Vagina (tissue), 2 donors: ENCODE data around the gene CATSPERE. TPM values are rescaled to one million over a fixed set of nuclear protein-coding genes. Genes with fewer than 3 reads are reported as not detected.
"Not testable (repeated sequence)": the region's sequence is repeated elsewhere in the genome, so short reads cannot be mapped to it uniquely, and the experiment has no call there.

ENCODE experiments used
- DNase-seq, 2 donors: peaks; one replicate each; pipeline ENCODE4 v3.0.0-alpha.2; 2017; ENCODE audit errors: extremely low spot score in 2 of 2
- H3K27ac ChIP-seq: fragments of 200-600 bp; sonication (generic); one replicate; pipeline ENCODE4 v1.5.1; 2019
- H3K27me3 ChIP-seq: fragments of 200-600 bp; sonication (generic); one replicate; pipeline ENCODE4 v1.5.1; 2019
- H3K36me3 ChIP-seq, 2 donors: fragments of 200-600 bp; sonication (generic); one replicate each; pipeline ENCODE4 v1.5.1; 2017 to 2019
- H3K4me1 ChIP-seq: fragments of 200-600 bp; sonication (generic); one replicate; pipeline ENCODE4 v1.5.1; 2019
- H3K4me3 ChIP-seq, 2 donors: fragments of 200-600 bp; sonication (generic); 1 replicate in 1 of 2; 2 replicates in 1 of 2; pipeline ENCODE4 v1.5.1; 2016 to 2019
- H3K9me3 ChIP-seq: fragments of 200-600 bp; sonication (generic); one replicate; pipeline ENCODE4 v1.5.1; 2019
- CTCF ChIP-seq, 3 experiments: fragments of 450-650 bp in 2 of 3; fragments of 200-600 bp in 1 of 3; sonication (generic) in 1 of 3; IDR thresholded peaks; one replicate each; pipeline ENCODE4 v1.5.1; 2017 to 2019; ENCODE audit warnings: antibody characterized with exemption in 3 of 3, mild to moderate bottlenecking in 2 of 3, moderate library complexity in 2 of 3
- POLR2A ChIP-seq, 2 donors: fragments of 450-650 bp; IDR thresholded peaks; one replicate each; pipeline ENCODE4 v1.6.1; 2017; ENCODE audit warnings: antibody characterized with exemption in 2 of 2, mild to moderate bottlenecking in 2 of 2, moderate library complexity in 2 of 2
- POLR2AphosphoS5 ChIP-seq, 2 donors: sonication (generic); formaldehyde crosslinking; IDR thresholded peaks; one replicate each; pipeline ENCODE4 v1.9.0; 2017; ENCODE audit warnings: antibody characterized with exemption in 2 of 2, mild to moderate bottlenecking in 2 of 2, low read depth in 1 of 2; ENCODE audit not compliant: insufficient read depth in 1 of 2
- intact Hi-C: fragments of 100-400 bp; cut with DNase I; formaldehyde crosslinking; loops from one replicate; pipeline ENCODE4 v1.15.1; 2023
- total RNA-seq: library from RNA; depleted of rRNA; stranded (reverse); fragments of >200 nt; gene quantifications from one replicate; pipeline ENCODE4 v1.2.3, GENCODE V29; 2016

CATSPERE gene
- total RNA-seq, 1 donor from 2014 or later = 0.98 TPM

- Histone ChIP-seq H3K4me3 (no peak overlapping the region), H3K27me3 (no peaks in the 10 kb centered on the region), H3K27ac (no peak overlapping the region), H3K4me1 (no peaks in the 10 kb centered on the region), H3K9me3 (no peaks in the 10 kb centered on the region), H3K36me3 (no peaks in the 10 kb centered on the region)
- intact Hi-C loops = no loop called here
- TF ChIP-seq POLR2A (IDR thresholded peaks at IDR 0.05) = no peak
- DNase-seq = no peak
Measured at GRCh38 chr1:244466724-244467123, 5.7 kb downstream of the CATSPERE start.

GRCh38 chr1:244473059-244473605 lies 12.1 kb downstream of the CATSPERE start:
- no peak overlapping the region for H3K4me3 ChIP-seq
- no peak for TF ChIP-seq POLR2AphosphoS5 (IDR thresholded peaks at IDR 0.05; ENCODE audit: insufficient read depth in 1 of 2, low read depth in 1 of 2)
- TF ChIP-seq POLR2A (IDR thresholded peaks at IDR 0.05) = no peak
- no peak for TF ChIP-seq CTCF (IDR thresholded peaks at IDR 0.05)
- no peaks in the 10 kb centered on the region for H3K9me3 ChIP-seq
- H3K27me3 ChIP-seq = no peaks in the 10 kb centered on the region
- no peak overlapping the region for H3K27ac ChIP-seq
- intact Hi-C loops = no loop called here
- no peak for DNase-seq
- no peaks in the 10 kb centered on the region for H3K36me3 ChIP-seq
- no peaks in the 10 kb centered on the region for H3K4me1 ChIP-seq

- H3K4me1 ChIP-seq = not testable (repeated sequence)
Measured at GRCh38 chr1:244484971-244485370, 23.9 kb downstream of the CATSPERE start.

GRCh38 chr1:244494653-244495052 lies 33.6 kb downstream of the CATSPERE start:
- H3K9me3 ChIP-seq = no peaks in the 10 kb centered on the region
- intact Hi-C loops = no loop called here
- no peaks in the 10 kb centered on the region for H3K4me1 ChIP-seq
- TF ChIP-seq POLR2A (IDR thresholded peaks at IDR 0.05) (no peak), POLR2AphosphoS5 (IDR thresholded peaks at IDR 0.05; ENCODE audit: insufficient read depth in 1 of 2, low read depth in 1 of 2) (no peak), CTCF (IDR thresholded peaks at IDR 0.05) (no peak)
- no peaks in the 10 kb centered on the region for H3K36me3 ChIP-seq
- H3K27me3 ChIP-seq = no peaks in the 10 kb centered on the region
- DNase-seq = no peak
- H3K27ac ChIP-seq = no peak overlapping the region
- H3K4me3 ChIP-seq = no peak overlapping the region

More at GRCh38 chr1:244484971-244485370, 23.9 kb downstream of the CATSPERE start:
- H3K27ac ChIP-seq, H3K4me3 ChIP-seq, intact Hi-C loops, H3K9me3 ChIP-seq, H3K36me3 ChIP-seq, DNase-seq, H3K27me3 ChIP-seq: not testable (repeated sequence)

- H3K27ac ChIP-seq = no peak overlapping the region
- intact Hi-C loops = no loop called here
Measured at GRCh38 chr1:244496186-244496585, 35.1 kb downstream of the CATSPERE start.

More at GRCh38 chr1:244496186-244496585, 35.1 kb downstream of the CATSPERE start:
- no peaks in the 10 kb centered on the region for H3K27me3 ChIP-seq
- no peaks in the 10 kb centered on the region for H3K4me1 ChIP-seq
- no peak overlapping the region for H3K4me3 ChIP-seq
- no peaks in the 10 kb centered on the region for H3K9me3 ChIP-seq
- TF ChIP-seq CTCF (IDR thresholded peaks at IDR 0.05) (no peak), POLR2A (IDR thresholded peaks at IDR 0.05) (no peak), POLR2AphosphoS5 (IDR thresholded peaks at IDR 0.05; ENCODE audit: insufficient read depth in 1 of 2, low read depth in 1 of 2) (no peak)
- no peaks in the 10 kb centered on the region for H3K36me3 ChIP-seq
- DNase-seq = no peak
